Prostate gland (tissue), 2 donors: ENCODE measurements around the gene COMMD7. TPM values are rescaled to one million over a fixed set of nuclear protein-coding genes. Genes with fewer than 3 reads are reported as not detected.
A peak's percentile ranks its signal among the peaks of the same experiment; 100 is the strongest.

ENCODE experiments used
- DNase-seq: peaks from one replicate; pipeline ENCODE4 v3.0.0-alpha.2; 2019; ENCODE audit warnings: low spot score
- H3K27ac ChIP-seq, 2 donors: fragments of 200-600 bp; sonication (generic); 2 replicates each; pipeline ENCODE4 v1.5.1; 2017 to 2019
- H3K27me3 ChIP-seq: fragments of 200-600 bp; sonication (generic); replicated peaks from 2 replicates; pipeline ENCODE4 v1.5.1; 2019; ENCODE audit not compliant: insufficient read depth
- H3K36me3 ChIP-seq, 2 donors: fragments of 200-600 bp; sonication (generic); 1 replicate in 1 of 2; 2 replicates in 1 of 2; pipeline versions ENCODE4 v1.5.1 to v1.8.1; 2017 to 2019
- H3K4me1 ChIP-seq: fragments of 200-600 bp; sonication (generic); replicated peaks from 2 replicates; pipeline ENCODE4 v1.5.1; 2019
- H3K4me3 ChIP-seq, 2 donors: fragments of 200-600 bp; sonication (generic); 2 replicates each; pipeline ENCODE4 v1.5.1; 2017 to 2019
- H3K9me3 ChIP-seq: fragments of 200-600 bp; sonication (generic); 2 replicates; pipeline ENCODE4 v1.5.1; 2017
- CTCF ChIP-seq, 4 experiments: fragments of 200-600 bp in 2 of 4; fragments of 450-650 bp in 2 of 4; sonication (generic) in 2 of 4; IDR thresholded peaks; 1 replicate in 3 of 4; 2 replicates in 1 of 4; pipeline ENCODE4 v1.5.1; 2016 to 2019; ENCODE audit warnings: antibody characterized with exemption in 4 of 4, mild to moderate bottlenecking in 2 of 4, moderate library complexity in 2 of 4
- POLR2A ChIP-seq: fragments of 450-650 bp; IDR thresholded peaks from one replicate; pipeline ENCODE4 v1.6.1; 2016; ENCODE audit warnings: antibody characterized with exemption, mild to moderate bottlenecking
- POLR2AphosphoS5 ChIP-seq: sonication (generic); formaldehyde crosslinking; IDR thresholded peaks from one replicate; pipeline ENCODE4 v1.6.1; 2017; ENCODE audit warnings: antibody characterized with exemption
- WGBS: methylation state at CpG from one replicate; pipeline ENCODE4 v1.1.5; 2018; 5-methylcytosine and 5-hydroxymethylcytosine counted together
- intact Hi-C: fragments of 100-400 bp; cut with DNase I; formaldehyde crosslinking; loops from one replicate; pipeline ENCODE4 v1.14.2; 2022
- total RNA-seq, 2 donors: library from RNA; depleted of rRNA; stranded (reverse); fragments of >200 nt; gene quantifications; one replicate each; pipeline ENCODE4 v1.1.0, GENCODE V29; 2016

Gene COMMD7
- total RNA-seq, 2 donors from 2014 or later, result 26.3 to 48.3 TPM

DNA sequence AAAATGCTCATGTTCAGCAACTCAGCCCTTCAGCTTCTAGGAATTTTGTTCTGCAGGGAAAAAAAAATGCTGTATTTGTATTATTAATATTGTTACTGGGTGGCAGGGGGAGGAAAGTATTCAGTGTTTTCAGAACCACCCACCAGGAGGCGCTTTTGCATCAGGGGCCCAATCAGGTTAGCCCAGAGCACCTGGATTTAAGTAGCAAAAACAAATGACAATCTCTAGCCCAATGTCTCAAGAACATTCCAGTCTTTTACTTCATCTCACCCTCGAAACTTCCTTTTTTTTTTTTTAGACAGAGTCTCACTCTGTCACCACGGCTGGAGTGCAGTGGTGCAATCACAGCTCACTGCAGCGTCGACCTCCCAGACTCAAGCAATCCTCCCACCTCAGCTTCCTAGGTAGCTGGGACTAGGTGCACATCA is 68.9 kb downstream of the COMMD7 start:
- 64% methylated on average over 5 of the region's 5 CpGs for WGBS
- intact Hi-C loops, result no loop called here
- Histone ChIP-seq H3K4me3 (no peak overlapping the region), H3K36me3 (no peaks in the 10 kb centered on the region), H3K4me1 (no peaks in the 10 kb centered on the region), H3K27ac (no peak overlapping the region), H3K27me3 (no peaks in the 10 kb centered on the region), H3K9me3 (no peaks in the 10 kb centered on the region)
- TF ChIP-seq CTCF (IDR thresholded peaks at IDR 0.05) (peak in 3 of 4 experiments; percentile 55 to 67 (median 59)), POLR2A (no peak)
- peak; percentile 18 for DNase-seq

DNA sequence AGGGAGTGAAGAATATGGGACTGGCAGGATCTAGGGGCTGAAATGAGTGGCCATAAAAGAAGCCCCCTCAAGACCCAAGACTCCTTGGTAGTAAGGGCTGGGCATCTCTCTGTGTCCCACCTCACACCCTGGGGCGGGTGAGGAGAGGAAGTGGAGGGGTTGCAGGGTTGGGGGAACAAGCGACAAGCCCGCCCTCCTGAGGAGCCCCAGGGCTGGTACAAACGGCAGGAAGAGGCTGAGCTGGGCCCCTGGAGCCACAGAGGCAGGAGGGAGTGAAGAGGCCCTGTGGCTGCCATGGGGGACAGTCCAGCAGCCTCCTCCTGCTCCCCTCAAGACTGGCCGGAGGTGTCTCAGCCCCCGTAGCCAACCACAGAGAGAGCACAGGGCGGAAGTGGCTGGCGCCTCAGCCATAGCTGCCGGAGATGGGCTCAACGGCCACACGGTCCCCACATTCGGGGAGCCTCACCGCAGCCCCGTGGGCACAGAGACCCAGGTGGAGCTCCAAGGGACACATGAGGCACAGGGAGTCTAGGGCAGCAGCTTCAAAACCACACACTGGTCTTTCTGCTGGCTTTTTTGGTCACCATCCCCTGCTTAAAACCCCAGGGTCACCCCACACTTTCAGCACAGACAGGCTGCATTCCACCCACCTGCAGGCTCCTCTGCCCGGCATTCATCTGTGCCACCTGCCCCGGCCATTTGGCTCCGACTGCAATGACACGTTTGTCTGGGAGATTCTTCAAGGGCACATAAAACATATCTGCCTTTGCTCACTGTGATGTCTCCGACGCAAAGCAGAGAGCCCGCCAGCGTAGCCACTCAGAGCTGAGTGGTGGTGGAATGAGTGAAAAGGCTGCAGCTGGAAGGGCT is 70.0 kb downstream of the COMMD7 start:
- Histone ChIP-seq H3K27me3 (no peaks in the 10 kb centered on the region), H3K4me3 (no peak overlapping the region), H3K36me3 (no peaks in the 10 kb centered on the region), H3K4me1 (no peaks in the 10 kb centered on the region), H3K27ac (no peak overlapping the region), H3K9me3 (no peaks in the 10 kb centered on the region)
- intact Hi-C loops, result no loop called here
- no peak for DNase-seq
- TF ChIP-seq CTCF (IDR thresholded peaks at IDR 0.05) (no peak), POLR2A (no peak), POLR2AphosphoS5 (no peak)
- 71% methylated on average over 22 of the region's 22 CpGs for WGBS

DNA sequence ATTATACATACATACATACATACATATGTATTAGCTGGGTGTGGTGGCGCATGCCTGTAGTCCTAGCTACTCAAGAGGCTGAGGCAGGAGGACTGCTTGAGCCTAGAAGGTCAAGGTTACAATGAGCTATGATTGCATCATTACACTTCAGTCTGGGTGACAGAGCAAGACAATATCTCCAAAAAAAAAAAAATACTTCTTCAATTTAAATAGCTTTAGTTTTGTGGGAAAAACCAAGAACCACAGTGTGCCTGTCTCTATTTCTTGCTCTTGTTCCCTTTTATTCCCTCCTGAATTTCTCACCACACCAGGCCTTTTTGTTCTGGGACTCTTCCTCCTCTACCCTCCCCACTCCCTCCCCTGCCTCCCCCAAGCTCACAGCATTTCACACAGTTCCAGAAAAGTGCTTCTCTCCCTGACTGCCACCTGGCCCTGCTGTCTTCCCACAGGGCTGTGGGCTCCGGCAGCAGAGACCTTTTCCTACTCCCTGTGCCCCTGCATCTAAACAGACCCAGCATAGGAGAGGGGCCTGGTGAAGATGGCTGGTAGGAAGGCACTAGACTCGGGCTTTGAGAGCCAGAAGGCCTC is 70.8 kb downstream of the COMMD7 start:
- H3K36me3 ChIP-seq, result no peaks in the 10 kb centered on the region
- 78% methylated on average over 3 of the region's 3 CpGs for WGBS
- no peak overlapping the region for H3K27ac ChIP-seq
- H3K9me3 ChIP-seq, result no peaks in the 10 kb centered on the region
- TF ChIP-seq POLR2AphosphoS5 (no peak), POLR2A (no peak), CTCF (IDR thresholded peaks at IDR 0.05) (no peak)
- H3K27me3 ChIP-seq, result no peaks in the 10 kb centered on the region
- H3K4me1 ChIP-seq, result no peaks in the 10 kb centered on the region
- DNase-seq, result no peak
- no peak overlapping the region for H3K4me3 ChIP-seq
- intact Hi-C loops, result no loop called here

DNA sequence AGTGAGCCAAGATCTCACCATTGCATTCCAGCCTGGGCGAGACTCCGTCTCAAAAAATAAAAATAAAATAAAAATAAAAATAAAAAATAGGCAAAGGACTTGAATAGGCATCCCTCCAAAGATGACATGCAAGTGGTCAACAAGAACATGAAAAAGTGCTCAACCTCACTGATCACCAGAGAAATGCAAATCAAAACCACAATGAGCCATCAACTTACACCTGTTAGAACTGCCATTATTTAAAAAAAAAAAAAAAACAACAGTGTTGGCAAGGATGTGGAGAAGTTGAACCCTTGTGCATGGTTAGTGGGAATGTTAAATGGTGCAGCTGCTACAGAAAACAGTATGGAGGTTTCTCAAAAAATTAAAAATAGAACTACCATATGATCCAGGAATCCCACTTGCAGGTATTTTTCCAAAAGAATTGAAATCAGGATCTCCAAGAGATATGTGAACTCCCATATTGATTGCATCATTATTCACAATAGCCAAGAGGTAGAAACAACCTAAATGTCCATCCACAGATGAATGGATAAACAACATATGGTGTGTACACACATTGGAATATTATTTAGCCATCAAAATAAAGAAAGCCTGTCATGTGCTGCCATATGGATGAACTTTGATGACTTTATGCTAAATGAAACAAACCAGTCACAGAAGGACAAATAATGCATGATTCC is 72.4 kb downstream of the COMMD7 start:
- H3K4me1 ChIP-seq, result no peaks in the 10 kb centered on the region

More for the DNA sequence above, 72.4 kb downstream of the COMMD7 start:
- WGBS, result 94% methylated on average over 2 of the region's 2 CpGs
- Histone ChIP-seq H3K27me3 (no peaks in the 10 kb centered on the region), H3K4me3 (no peak overlapping the region), H3K36me3 (no peaks in the 10 kb centered on the region), H3K27ac (no peak overlapping the region), H3K9me3 (no peaks in the 10 kb centered on the region)
- no peak for DNase-seq
- intact Hi-C loops, result no loop called here
- TF ChIP-seq POLR2A, result no peak
- no peak for TF ChIP-seq POLR2AphosphoS5
- no peak for TF ChIP-seq CTCF (IDR thresholded peaks at IDR 0.05)
